Thoracic aorta (tissue), 2 donors: ENCODE data around the gene SH3RF1. TPM values are rescaled to one million over a fixed set of nuclear protein-coding genes. Genes with fewer than 3 reads are reported as not detected.
A peak's percentile ranks its signal among the peaks of the same experiment; 100 is the strongest.
"Not testable (repeated sequence)": the region's sequence is repeated elsewhere in the genome, so short reads cannot be mapped to it uniquely, and the experiment has no call there.

Experiments used
- ATAC-seq: fragments of 150-250 bp; one replicate; pipeline ENCODE4 v1.8.0; 2017; ENCODE audit warnings: low read depth; ENCODE audit not compliant: insufficient number of reproducible peaks, low FRiP score
- DNase-seq: peaks from one replicate; pipeline ENCODE4 v3.0.0-alpha.2; 2020; ENCODE audit warnings: low spot score
- H3K27ac ChIP-seq, 2 donors: fragments of 200-600 bp; sonication (generic); 1 replicate in 1 of 2; 2 replicates in 1 of 2; pipeline ENCODE4 v1.5.1; 2016; ENCODE audit warnings: mild to moderate bottlenecking in 2 of 2, moderate library complexity in 2 of 2
- H3K27me3 ChIP-seq: fragments of 200-600 bp; sonication (generic); replicated peaks from 2 replicates; pipeline ENCODE4 v1.6.0; 2016; ENCODE audit warnings: mild to moderate bottlenecking; ENCODE audit not compliant: insufficient read depth
- H3K36me3 ChIP-seq: fragments of 200-600 bp; sonication (generic); one replicate; pipeline ENCODE4 v1.5.1; 2016
- H3K4me1 ChIP-seq, 2 donors: fragments of 200-600 bp; sonication (generic); 1 replicate in 1 of 2; 2 replicates in 1 of 2; pipeline versions ENCODE4 v1.5.1 to v1.6.0; 2016; ENCODE audit warnings: low read depth in 2 of 2, mild to moderate bottlenecking in 1 of 2; ENCODE audit not compliant: control insufficient read depth in 1 of 2
- H3K4me3 ChIP-seq: fragments of 200-600 bp; sonication (generic); 2 replicates; pipeline ENCODE4 v1.5.1; 2016; ENCODE audit warnings: mild to moderate bottlenecking
- H3K9me3 ChIP-seq: fragments of 200-600 bp; sonication (generic); 2 replicates; pipeline ENCODE4 v1.5.1; 2016
- CTCF ChIP-seq: fragments of 200-600 bp; sonication (generic); IDR thresholded peaks from one replicate; pipeline ENCODE4 v1.5.1; 2019; ENCODE audit warnings: antibody characterized with exemption
- total RNA-seq, 2 donors: library from RNA; depleted of rRNA; stranded (reverse); fragments of >200 nt; gene quantifications; one replicate each; pipeline versions ENCODE4 v1.1.0 to v1.2.3, GENCODE V29; 2016

The SH3RF1 gene
- total RNA-seq, 2 donors from 2014 or later, result 21.9 to 24.6 TPM

GRCh38 chr4:169208090-169208455 is 62.7 kb downstream of the SH3RF1 start:
- ATAC-seq, result no peak
- Histone ChIP-seq H3K9me3 (no peaks in the 10 kb centered on the region), H3K27ac (no peak overlapping the region), H3K36me3 (no peaks in the 10 kb centered on the region), H3K27me3 (no peaks in the 10 kb centered on the region), H3K4me3 (no peak overlapping the region), H3K4me1 (peaks cover 8 to 53% of the 10 kb centered on the region in 2 donors)
- no peak for DNase-seq
- no peak for TF ChIP-seq CTCF

DNA sequence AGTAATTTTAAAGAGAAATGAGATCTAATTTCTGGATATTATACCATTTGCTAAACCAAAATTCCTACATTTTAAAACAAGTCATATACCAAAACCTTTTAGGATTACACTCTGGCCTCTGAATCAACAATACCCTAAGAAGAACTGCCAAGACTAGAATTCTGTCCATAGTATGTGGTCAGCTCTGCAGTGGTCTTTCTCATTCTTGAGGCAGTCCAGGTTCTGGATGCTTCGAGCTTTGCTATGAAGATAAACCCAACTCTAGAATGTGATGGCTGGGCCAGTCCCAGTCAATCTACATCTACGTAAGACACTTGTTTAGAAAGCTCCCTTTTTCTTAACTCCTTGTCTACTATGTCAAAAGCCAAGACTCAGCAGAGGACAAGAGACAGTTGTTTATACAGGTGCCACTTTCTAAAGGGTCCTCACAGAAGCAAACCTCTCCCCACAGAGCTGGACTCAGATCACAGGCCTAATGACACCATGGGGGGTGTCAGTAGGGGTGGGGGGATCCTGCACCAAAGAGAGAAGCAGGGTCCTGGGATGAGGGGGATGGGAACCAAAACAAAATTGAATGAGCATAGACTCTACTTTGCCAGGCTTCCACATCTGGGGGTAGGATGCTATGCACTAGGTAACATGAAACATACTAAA is 63.2 kb downstream of the SH3RF1 start:
- H3K36me3 ChIP-seq, result no peaks in the 10 kb centered on the region
- ATAC-seq (no peak), DNase-seq (no peak)
- no peak overlapping the region for H3K27ac ChIP-seq
- no peak overlapping the region for H3K4me3 ChIP-seq
- H3K27me3 ChIP-seq, result no peaks in the 10 kb centered on the region
- peaks cover 13 to 53% of the 10 kb centered on the region in 2 donors for H3K4me1 ChIP-seq
- H3K9me3 ChIP-seq, result no peaks in the 10 kb centered on the region
- no peak for TF ChIP-seq CTCF

GRCh38 chr4:169205744-169206080 is 65.0 kb downstream of the SH3RF1 start:
- H3K27me3 ChIP-seq, result no peaks in the 10 kb centered on the region
- H3K4me1 ChIP-seq, result peaks cover 15 to 68% of the 10 kb centered on the region in 2 donors

GRCh38 chr4:169205075-169205743 is 65.5 kb downstream of the SH3RF1 start:
- DNase-seq (no peak), ATAC-seq (no peak)
- no peak for TF ChIP-seq CTCF
- Histone ChIP-seq H3K27me3 (no peaks in the 10 kb centered on the region), H3K27ac (no peak overlapping the region), H3K36me3 (no peaks in the 10 kb centered on the region), H3K9me3 (no peaks in the 10 kb centered on the region), H3K4me1 (peaks cover 20 to 72% of the 10 kb centered on the region in 2 donors), H3K4me3 (no peak overlapping the region)

More at GRCh38 chr4:169205744-169206080, 65.0 kb downstream of the SH3RF1 start:
- no peak for TF ChIP-seq CTCF
- ATAC-seq (no peak), DNase-seq (no peak)
- H3K36me3 ChIP-seq, result no peaks in the 10 kb centered on the region
- no peaks in the 10 kb centered on the region for H3K9me3 ChIP-seq
- no peak overlapping the region for H3K27ac ChIP-seq
- no peak overlapping the region for H3K4me3 ChIP-seq

GRCh38 chr4:169203891-169204290 is 66.9 kb downstream of the SH3RF1 start:
- no peak overlapping the region for H3K27ac ChIP-seq
- peak; percentile 39 for ATAC-seq
- DNase-seq, result no peak
- no peaks in the 10 kb centered on the region for H3K36me3 ChIP-seq
- peaks cover 21 to 65% of the 10 kb centered on the region in 2 donors for H3K4me1 ChIP-seq
- H3K4me3 ChIP-seq, result peak overlapping the region; percentile 11
- TF ChIP-seq CTCF, result no peak
- H3K9me3 ChIP-seq, result no peaks in the 10 kb centered on the region
- H3K27me3 ChIP-seq, result no peaks in the 10 kb centered on the region

DNA sequence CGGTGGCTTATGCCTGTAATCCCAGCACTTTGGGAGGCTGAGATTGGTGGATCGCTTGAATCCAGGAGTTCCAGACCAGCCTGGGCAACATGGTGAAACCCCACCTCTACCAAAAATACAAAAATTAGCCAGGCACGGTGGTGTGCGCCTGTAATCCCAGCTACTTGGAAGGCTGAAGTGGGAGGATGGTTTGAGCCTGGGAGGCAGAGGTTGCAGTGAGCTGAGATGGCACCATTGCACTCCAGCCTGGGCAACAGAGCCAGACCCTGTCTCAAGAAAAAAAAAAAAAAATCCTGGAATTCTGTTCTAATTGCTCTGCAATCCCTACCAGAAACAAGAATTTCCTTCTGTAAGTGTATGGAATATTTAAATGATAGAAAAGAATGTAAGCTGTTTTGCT is 67.5 kb downstream of the SH3RF1 start:
- not testable (repeated sequence) for DNase-seq, H3K36me3 ChIP-seq, H3K9me3 ChIP-seq, H3K27me3 ChIP-seq, ATAC-seq
- Histone ChIP-seq H3K4me3 (peak overlapping the region; percentile 11), H3K27ac (peak overlapping the region in 1 of 2 donors; percentile 55), H3K4me1 (peaks cover 21 to 60% of the 10 kb centered on the region in 2 donors)
